Stimulated activated CD8-positive, alpha-beta memory T cell treated with anti-CD3 and anti-CD28 coated beads, Interleukin-7, amount 100 ng/mL, for 4 hours (primary cell): ENCODE data around the gene PXT1.

Experiments used
- DNase-seq, 2 donors: peaks; one replicate each; pipeline ENCODE4 v3.0.0-alpha.2; 2020; ENCODE audit warnings: low read depth in 2 of 2

PXT1 gene

GRCh38 chr6:36346486-36347273 lies 96.0 kb downstream of the PXT1 start:
- no peak for DNase-seq

DNA sequence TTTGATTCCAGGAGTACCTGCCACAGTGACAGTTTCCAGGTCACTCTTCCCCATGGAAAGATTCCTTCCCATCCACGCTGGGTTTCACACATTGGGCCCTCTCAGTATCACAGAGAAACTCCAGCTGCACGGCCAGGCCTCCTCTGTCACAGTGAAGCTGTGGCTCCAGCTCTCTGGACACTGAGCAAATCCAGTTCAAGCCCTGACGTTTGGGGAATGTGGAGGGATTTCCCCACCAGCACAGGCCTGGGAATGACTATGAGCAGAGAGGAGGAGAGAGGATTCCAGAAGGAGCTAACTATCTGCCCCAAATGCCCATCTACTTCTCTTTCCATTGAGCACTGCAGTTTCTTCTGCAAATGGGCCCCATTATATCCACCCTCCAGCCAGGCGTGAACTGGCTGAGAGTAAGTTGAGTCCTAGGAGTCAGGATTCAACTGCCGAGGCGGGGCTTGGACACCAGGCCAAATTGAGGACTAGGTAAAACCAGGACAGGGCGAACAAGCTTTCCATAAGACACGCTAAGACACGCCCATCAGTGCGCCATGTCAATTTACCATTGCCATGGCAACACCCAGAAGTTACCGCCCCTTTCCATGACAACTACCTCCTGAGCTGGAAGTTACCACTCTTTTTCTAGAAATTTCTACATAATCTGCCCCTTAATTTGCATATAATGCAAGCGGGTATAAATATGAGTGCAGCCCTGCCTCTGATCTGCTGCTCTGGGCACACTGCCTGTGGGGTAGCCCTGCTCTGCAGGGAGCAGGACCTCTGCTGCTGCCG lies 96.8 kb downstream of the PXT1 start:
- DNase-seq = no peak

- DNase-seq = no peak
Observed at GRCh38 chr6:36343109-36343680, 99.5 kb downstream of the PXT1 start.

- DNase-seq = peak; percentile 41 to 51
Observed at GRCh38 chr6:36340618-36341454, 101.8 kb downstream of the PXT1 start.
